HG02885 (cell line): ENCODE measurements around the gene GPR176.

ENCODE experiments used
- ATAC-seq: cut with Tn5 transposase; IDR thresholded peaks from one replicate; pipeline ENCODE4 v1.9.1; 2021; ENCODE audit warnings: mild to moderate bottlenecking; ENCODE audit not compliant: unreplicated experiment, poor library complexity

The GPR176 gene

DNA sequence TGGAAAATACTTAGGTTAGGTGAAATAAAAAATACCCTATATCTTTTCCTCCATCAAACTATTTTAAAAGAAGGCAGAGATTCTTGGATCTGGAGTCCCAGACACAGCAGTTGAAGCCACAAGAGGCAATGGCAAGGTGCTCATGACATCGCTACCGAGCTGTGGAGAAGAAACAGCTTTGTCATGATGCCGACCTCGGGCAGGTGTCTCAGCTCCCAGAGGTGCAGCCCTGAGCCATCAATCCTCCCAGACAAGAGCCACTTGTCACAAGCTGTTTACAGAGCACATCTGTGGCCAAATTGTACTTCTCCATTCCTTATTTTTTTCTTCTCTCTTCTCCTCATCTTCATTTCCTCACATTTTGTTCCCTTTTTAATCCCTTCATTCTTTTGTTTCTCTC, 50.8 kb downstream of the GPR176 start:
- no peak for ATAC-seq

DNA sequence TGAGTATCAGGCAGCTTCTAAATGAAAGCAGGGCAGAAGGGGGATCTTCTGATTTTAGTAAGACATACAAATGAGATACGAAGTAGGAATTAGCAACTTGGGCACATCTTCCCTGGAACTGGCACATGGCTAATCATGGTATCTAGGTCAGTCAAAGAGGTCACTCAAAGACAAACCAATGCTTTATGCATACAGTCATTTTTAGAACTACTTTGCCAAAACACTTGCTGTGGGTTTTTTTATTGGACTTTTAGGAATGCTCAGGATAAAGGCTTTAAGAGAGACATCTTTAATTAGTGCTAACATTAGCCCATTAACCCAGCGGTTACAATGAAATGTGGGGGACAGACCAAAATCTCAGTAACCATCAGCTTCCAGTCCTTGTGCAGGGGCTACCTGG, 51.7 kb downstream of the GPR176 start:
- no peak for ATAC-seq

GRCh38 chr15:39864116-39864515, 56.0 kb downstream of the GPR176 start:
- no peak for ATAC-seq

GRCh38 chr15:39860871-39861270, 59.2 kb downstream of the GPR176 start:
- no peak for ATAC-seq

GRCh38 chr15:39860200-39860599, 59.9 kb downstream of the GPR176 start:
- ATAC-seq: no peak

- no peak for ATAC-seq
These were observed 60.4 kb downstream of the GPR176 start for GRCh38 chr15:39859636-39860035.

GRCh38 chr15:39857132-39857531, 62.9 kb downstream of the GPR176 start:
- no peak for ATAC-seq

DNA sequence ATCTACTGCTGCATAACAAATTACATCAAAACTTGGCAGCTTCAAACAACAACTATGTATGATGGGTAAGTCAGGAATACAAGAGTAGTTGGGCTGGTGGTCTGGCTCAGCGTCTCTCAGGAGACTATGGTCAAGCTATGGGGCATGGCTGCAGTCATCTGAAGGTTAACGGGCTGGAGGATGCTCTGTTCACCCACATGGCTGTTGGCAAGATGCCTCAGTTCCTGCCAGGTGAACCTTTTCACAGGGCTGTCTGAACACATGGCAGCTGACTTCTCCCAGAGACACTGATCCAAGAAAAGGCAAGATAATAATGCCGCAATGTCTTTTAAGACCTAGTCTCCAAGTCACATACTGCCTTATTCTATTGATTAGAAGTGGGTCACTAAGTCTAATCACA, 63.7 kb downstream of the GPR176 start:
- ATAC-seq: no peak

- no peak for ATAC-seq
These were observed 64.7 kb downstream of the GPR176 start for GRCh38 chr15:39855400-39855799.

- no peak for ATAC-seq
These were observed 65.9 kb downstream of the GPR176 start for GRCh38 chr15:39854161-39854560.

GRCh38 chr15:39852250-39852649, 67.8 kb downstream of the GPR176 start:
- ATAC-seq: no peak

DNA sequence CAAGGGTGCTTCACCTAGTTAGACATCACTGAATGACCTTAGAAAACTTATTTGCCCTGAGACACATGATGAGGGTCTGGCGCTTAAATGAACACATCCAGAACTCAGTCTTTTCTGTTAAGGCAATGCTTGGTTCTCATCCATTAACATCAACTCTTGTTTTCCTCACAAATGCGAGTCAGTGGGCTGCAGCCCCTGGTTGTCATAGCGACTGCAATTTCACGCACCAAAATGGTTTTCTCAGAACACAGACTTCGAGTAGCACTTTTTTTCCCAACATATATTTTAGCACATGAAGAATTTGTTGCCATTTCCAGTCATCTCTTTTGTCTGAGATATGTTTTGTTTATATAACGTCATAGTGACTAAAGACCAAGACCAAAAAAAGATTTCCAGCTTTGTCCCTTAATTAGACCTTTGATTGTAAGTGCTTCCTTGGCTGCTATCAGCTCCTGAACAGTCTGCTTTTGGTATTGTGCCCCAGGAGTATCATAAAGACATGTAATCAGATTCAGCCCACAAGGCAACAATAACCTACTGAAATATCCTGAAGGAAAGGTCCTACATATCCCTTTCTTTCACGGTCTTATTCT, 68.5 kb downstream of the GPR176 start:
- ATAC-seq: no peak

- ATAC-seq: no peak
These were observed 69.6 kb downstream of the GPR176 start for GRCh38 chr15:39850436-39850835.

DNA sequence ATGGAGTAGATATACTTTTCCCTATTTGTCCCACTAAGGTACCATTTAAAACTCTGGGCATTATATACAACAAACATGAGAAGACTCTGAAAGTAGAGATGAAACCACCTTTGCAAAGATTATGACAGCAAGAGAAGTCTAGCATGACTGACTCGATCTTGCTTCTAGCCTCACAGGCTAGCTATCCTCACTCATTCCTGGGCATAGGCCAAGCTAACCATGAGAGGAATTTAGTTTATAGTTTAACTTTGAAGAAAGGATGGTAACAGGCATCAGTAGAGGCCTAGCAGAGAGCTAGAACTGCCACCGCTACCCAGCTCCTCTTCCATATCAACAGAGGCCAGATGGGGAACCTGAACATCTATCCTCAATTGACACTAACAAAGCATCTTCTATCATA, 74.0 kb downstream of the GPR176 start:
- no peak for ATAC-seq

GRCh38 chr15:39845582-39845981, 74.5 kb downstream of the GPR176 start:
- no peak for ATAC-seq

DNA sequence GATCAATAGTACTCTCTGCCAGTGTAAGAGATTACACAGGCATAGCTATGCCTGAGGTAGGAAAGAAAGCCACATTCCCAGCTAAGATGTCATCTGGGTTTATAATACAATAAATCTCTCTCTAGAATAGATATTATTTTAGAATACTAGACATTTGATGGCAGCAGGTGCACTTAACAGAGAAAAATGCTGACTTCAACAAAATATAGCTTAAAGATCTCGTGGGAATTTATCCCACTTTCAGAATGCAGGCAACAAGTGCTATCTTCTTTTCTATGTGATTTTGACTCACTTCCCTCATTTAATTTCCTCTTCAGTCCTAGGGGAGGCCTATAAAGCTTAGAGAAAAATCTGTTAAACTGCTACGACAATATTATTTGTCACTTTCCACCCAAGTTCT, 76.5 kb downstream of the GPR176 start:
- ATAC-seq: no peak

DNA sequence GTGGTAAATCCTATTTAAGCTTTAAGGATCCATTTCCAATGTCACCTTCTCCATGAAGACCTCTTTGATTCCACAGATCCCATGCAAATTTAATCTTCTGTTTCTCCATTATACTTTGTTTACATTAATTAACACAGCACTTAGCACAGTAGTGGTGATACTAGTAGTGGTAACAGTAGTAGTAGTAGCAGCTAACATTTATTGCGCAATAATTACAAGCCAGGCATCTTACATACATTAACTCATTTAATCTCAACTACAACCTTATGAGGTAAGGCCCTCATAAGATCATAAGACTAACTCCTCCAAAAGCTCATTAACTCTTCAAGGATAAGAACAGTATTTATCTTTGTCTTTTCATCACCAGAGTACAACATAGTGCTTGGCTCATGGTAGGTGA, 82.6 kb downstream of the GPR176 start:
- no peak for ATAC-seq

DNA sequence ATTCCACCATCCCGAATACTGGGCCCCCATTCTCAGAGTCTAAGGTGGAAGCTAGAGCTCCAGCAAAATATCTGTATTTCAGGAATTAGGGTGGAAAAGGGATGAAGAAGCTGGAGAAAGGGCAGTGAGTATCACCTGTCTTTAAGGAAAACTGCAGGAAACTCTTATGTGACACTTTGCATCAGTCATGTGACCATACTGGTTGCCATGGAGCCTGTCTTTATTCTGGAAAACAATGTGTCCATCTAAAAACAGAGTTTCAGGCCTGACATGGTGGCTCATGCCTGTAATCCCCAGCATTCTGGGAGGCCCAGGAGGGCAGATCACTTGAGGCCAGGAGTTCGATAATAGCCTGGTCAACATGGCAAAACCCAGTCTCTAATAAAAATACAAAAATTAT, 84.5 kb downstream of the GPR176 start:
- no peak for ATAC-seq

- ATAC-seq: no peak
These were observed 85.8 kb downstream of the GPR176 start for GRCh38 chr15:39834256-39834655.

GRCh38 chr15:39833515-39833981, 86.5 kb downstream of the GPR176 start:
- ATAC-seq: no peak

- no peak for ATAC-seq
These were observed 89.9 kb downstream of the GPR176 start for GRCh38 chr15:39830166-39830565.

GRCh38 chr15:39828374-39828931, 91.6 kb downstream of the GPR176 start:
- ATAC-seq: no peak
